Nephron progenitor cell (in vitro differentiated cells): Measurements from ENCODE around the gene DNA2.

Experiments used
- DNase-seq: peaks from one replicate; pipeline ENCODE4 v3.0.0; 2021
- H3K27ac Mint-ChIP-seq: 2 replicates; pipeline ENCODE4 v1.8.0; 2021; ENCODE audit warnings: mild to moderate bottlenecking, moderate library complexity, mixed read lengths
- H3K27me3 Mint-ChIP-seq: 2 replicates; pipeline ENCODE4 v1.8.0; 2021; ENCODE audit warnings: mild to moderate bottlenecking, low read depth, mixed read lengths; ENCODE audit not compliant: poor library complexity
- H3K36me3 Mint-ChIP-seq: 2 replicates; pipeline ENCODE4 v1.8.0; 2021; ENCODE audit warnings: low read depth, mixed read lengths
- H3K4me1 Mint-ChIP-seq: 2 replicates; pipeline ENCODE4 v1.8.0; 2021; ENCODE audit warnings: mixed read lengths
- H3K4me3 Mint-ChIP-seq: 2 replicates; pipeline ENCODE4 v1.8.0; 2021; ENCODE audit warnings: mild to moderate bottlenecking, moderate library complexity, mixed read lengths
- H3K9me3 Mint-ChIP-seq: 2 replicates; pipeline ENCODE4 v1.8.0; 2021; ENCODE audit warnings: mild to moderate bottlenecking, moderate library complexity, mixed read lengths
- TF ChIP-seq, protein P1 (sequence below): fragments of 200-600 bp; sonication (generic); IDR thresholded peaks from 2 replicates; pipeline ENCODE4 v1.5.0; 2021; ENCODE audit warnings: antibody characterized with exemption

Gene DNA2

DNA sequence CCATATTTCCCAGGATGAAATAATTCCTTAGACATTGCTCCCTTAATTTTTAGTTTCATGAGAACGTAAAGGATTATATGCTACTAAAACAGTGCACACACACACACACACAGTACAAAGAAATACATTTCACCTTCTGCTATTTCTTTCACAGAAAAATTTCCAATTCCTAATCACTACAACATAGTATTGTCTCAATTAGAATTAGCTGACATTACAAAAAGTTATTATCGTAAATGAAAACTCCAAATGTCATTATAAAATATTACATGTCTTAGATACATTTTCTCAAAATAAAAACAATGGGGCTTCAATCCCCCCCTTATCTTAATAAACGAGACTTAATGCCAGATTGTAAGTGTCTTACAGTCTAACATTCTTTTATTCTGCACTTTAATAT is 52.4 kb downstream of the DNA2 start:
- DNase-seq = no peak
- H3K4me3 Mint-ChIP-seq = no peak overlapping the region
- TF ChIP-seq, protein P1, sequence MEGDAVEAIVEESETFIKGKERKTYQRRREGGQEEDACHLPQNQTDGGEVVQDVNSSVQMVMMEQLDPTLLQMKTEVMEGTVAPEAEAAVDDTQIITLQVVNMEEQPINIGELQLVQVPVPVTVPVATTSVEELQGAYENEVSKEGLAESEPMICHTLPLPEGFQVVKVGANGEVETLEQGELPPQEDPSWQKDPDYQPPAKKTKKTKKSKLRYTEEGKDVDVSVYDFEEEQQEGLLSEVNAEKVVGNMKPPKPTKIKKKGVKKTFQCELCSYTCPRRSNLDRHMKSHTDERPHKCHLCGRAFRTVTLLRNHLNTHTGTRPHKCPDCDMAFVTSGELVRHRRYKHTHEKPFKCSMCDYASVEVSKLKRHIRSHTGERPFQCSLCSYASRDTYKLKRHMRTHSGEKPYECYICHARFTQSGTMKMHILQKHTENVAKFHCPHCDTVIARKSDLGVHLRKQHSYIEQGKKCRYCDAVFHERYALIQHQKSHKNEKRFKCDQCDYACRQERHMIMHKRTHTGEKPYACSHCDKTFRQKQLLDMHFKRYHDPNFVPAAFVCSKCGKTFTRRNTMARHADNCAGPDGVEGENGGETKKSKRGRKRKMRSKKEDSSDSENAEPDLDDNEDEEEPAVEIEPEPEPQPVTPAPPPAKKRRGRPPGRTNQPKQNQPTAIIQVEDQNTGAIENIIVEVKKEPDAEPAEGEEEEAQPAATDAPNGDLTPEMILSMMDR = no peak
- no peak overlapping the region for H3K27ac Mint-ChIP-seq
- H3K4me1 Mint-ChIP-seq = no peaks in the 10 kb centered on the region
- H3K27me3 Mint-ChIP-seq = no peaks in the 10 kb centered on the region
- H3K36me3 Mint-ChIP-seq = peaks cover 78% of the 10 kb centered on the region
- H3K9me3 Mint-ChIP-seq = no peaks in the 10 kb centered on the region

DNA sequence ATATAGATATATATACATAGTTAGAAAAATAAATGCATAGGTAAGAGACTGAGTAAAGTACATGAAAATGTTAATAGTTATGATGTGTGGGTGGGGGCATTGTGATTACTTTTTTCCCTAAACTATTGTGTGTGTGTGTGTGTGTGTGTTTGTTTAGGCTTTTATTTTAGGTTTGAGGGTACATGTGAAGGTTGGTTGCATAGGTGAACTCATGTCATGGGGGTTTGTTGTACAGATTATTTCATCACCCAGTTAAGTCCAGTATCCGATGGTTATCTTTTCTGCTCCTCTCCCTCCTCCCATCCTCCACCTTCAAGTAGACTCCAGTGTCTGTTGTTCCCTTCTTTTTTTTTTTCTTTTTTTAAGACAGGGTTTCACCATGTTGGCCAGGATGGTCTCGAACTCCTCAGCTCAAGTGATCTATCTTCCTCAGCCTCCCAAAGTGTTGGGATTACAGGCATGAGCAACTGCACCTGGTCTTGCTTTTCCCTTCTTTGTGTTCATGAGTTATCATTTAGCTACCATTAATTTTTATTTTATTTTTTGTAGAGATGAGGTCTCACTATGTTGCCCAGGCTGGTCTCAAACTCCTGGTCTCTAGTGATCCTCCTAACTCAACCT is 62.8 kb downstream of the DNA2 start:
- H3K4me3 Mint-ChIP-seq = no peak overlapping the region
- no peaks in the 10 kb centered on the region for H3K27me3 Mint-ChIP-seq
- DNase-seq = no peak
- peak overlapping the region; percentile 27 for H3K27ac Mint-ChIP-seq
- TF ChIP-seq, protein P1 = no peak
- H3K9me3 Mint-ChIP-seq = no peaks in the 10 kb centered on the region
- peaks cover 12% of the 10 kb centered on the region for H3K36me3 Mint-ChIP-seq
- H3K4me1 Mint-ChIP-seq = peaks cover 22% of the 10 kb centered on the region

DNA sequence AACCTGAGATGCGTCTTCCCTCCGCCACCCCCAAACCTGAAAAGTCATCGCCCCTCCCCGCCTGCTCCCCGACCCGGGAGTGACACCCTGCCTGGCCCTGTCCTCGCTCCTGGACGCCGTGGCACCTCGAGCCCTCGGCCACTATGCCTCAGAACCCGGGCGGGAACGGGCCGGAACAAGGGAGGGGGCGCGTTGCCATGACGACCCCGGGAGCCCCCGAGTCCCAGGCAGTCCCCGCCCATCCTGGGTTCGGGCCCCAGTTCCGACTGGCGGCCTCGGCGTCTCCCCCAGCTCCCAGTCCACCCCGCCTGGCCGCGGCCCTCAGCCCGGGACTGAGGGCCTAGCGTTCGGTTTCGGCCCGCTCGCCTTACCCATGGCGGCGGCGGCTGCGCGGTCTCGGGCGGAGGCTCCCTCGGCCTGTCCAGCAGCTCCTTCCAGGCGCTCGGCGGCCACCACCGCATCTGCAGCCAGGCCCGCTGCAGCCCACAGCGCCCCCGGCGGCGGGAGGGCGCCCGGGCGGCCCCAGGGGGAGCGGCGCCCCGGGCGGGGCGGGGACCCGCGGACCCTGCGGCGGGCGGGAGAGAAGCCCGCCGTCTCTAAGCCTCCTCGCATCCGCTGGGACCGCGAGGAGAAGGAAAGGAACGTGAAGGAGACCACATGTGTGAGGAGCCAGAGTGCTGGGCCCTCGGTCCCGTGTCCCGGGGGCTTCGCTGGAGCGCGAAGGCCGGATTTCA is 64.8 kb downstream of the DNA2 start, which contains the start of gene RUFY2:
TSS of gene RUFY2 (minus strand) at position 463 of the 734 bp plus-strand sequence. CDS start at position 375, 88 bp downstream.
- Mint-ChIP-seq H3K36me3 (no peaks in the 10 kb centered on the region), H3K9me3 (no peaks in the 10 kb centered on the region), H3K27ac (peak within 1 kb of the TSS; percentile 86), H3K27me3 (no peaks in the 10 kb centered on the region), H3K4me1 (peaks cover 22% of the 10 kb centered on the region), H3K4me3 (peak within 1 kb of the TSS; percentile 91)
- DNase-seq = peak; percentile 85
- TF ChIP-seq, protein P1 = peak; percentile 26

DNA sequence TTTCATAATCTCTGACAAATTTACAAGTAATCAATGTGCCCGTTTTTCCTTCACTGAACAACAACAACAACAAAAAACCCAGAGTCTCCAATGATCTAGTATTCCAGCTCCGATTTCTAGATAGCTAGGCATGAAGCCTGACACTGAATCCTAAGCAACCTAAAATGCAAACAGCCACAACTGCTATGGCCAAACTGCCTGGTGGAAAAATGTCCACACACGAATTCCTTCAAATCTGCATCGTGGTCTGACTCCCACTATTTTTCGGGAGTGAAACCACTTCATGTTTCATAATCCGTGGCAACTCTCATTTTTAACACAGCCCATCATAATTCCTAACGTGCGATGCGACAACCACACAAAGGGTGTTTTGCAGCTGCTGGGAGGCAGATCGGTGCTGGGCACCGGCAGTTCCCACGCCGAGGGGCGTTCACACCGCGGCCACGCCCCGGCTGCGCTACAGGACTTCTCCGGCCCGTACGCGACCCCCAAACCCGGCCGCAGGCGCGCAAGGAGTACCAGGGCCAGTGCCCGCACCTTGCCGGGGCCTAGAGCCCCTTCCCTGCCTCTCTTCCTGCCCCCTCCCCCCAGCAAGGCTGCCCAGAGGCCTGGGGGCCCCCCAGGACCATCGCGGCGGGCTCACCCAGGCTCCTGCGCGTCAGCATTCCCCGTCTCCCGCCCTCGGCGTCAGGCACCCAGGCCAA is 65.5 kb downstream of the DNA2 start:
- peak; percentile 75 for DNase-seq
- Mint-ChIP-seq H3K9me3 (no peaks in the 10 kb centered on the region), H3K27me3 (no peaks in the 10 kb centered on the region), H3K4me3 (peak overlapping the region; percentile 91), H3K4me1 (peaks cover 22% of the 10 kb centered on the region), H3K27ac (peak overlapping the region; percentile 30), H3K36me3 (peaks cover 7% of the 10 kb centered on the region)
- TF ChIP-seq, protein P1 = no peak

DNA sequence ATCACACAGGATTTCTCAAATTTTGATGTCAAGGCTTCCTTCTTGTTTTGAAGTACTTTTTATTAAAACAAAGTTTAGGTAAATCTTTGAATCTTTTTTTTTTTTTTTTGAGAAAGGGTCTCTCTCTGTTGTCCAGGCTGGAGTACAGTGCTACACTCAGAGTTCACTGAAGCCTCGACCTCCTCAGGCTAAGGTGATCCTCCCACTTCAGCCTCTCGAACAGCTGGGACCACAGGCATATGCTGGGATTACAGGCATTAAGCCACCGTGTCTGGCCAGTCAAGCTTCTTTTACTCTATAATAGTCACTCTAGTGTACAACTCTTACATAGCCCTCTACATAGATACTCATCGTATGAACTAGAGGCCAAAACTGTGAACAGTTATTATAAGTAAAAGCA is 68.1 kb downstream of the DNA2 start:
- TF ChIP-seq, protein P1 = no peak
- H3K4me1 Mint-ChIP-seq = peaks cover 22% of the 10 kb centered on the region
- peaks cover 29% of the 10 kb centered on the region for H3K36me3 Mint-ChIP-seq
- no peaks in the 10 kb centered on the region for H3K27me3 Mint-ChIP-seq
- DNase-seq = no peak
- H3K9me3 Mint-ChIP-seq = no peaks in the 10 kb centered on the region
- no peak overlapping the region for H3K4me3 Mint-ChIP-seq
- H3K27ac Mint-ChIP-seq = no peak overlapping the region
